Stimulated activated CD8-positive, alpha-beta memory T cell treated with anti-CD3 and anti-CD28 coated beads, Interleukin-7, amount 100 ng/mL, for 4 hours (primary cell): Measurements from ENCODE around the gene TIAL1.
"Not testable (repeated sequence)": the region's sequence is repeated elsewhere in the genome, so short reads cannot be mapped to it uniquely, and the experiment has no call there.

Source experiments
- DNase-seq, 2 donors: peaks; one replicate each; pipeline ENCODE4 v3.0.0-alpha.2; 2020; ENCODE audit warnings: low read depth in 2 of 2

Gene TIAL1

DNA sequence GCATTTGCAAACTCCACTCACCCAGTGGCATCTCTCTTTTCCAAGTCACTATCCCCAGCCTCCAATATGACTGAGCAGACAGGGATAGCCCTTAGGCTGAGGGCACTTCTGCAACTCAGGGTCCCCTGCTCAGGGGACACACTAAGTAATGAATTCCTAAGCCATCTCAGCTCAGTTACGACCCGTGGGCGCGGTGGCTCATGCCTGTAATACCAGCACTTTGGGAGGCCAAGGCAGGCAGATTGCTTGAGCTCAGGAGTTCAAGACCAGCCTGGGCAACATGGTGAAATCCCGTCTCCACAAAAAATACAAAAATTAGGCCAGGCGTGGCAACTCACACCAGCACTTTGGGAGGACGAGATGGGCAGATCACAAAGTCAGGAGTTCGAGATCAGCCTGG lies 64.5 kb downstream of the TIAL1 start:
- not testable (repeated sequence) for DNase-seq

- DNase-seq: no peak
Observed at GRCh38 chr10:119531067-119531466, 65.7 kb downstream of the TIAL1 start.

DNA sequence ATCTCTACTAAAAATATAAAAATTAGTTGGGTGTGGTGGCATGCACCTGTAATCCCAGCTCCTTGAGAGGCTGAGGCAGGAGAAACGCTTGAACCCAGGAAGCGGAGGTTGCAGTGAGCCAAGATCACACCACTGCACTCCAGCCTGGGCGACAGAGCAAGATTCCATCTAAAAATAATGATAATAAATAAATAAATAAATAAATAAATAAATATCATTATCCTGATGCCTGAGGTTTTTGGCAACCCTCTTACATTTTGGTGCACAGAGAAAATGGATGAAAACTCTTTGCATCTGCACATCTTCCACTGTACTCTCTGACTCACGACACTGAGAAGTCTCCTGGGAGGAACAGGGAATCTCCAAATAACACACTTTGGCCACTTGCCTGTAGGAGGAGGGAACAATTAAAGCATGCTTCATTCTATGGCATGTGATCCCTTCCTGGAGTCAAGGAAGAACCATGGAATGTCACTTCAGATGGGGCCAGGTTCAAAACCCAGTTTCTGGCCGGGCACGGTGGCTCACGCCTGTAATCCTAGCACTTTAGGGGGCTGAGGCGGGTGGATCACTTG lies 68.0 kb downstream of the TIAL1 start:
- DNase-seq: not testable (repeated sequence)

- DNase-seq: no peak
Observed at GRCh38 chr10:119526621-119527592, 69.9 kb downstream of the TIAL1 start.

- no peak for DNase-seq
Observed at GRCh38 chr10:119526149-119526548, 70.6 kb downstream of the TIAL1 start.

- DNase-seq: no peak
Observed at GRCh38 chr10:119525116-119525515, 71.6 kb downstream of the TIAL1 start.

- no peak for DNase-seq
Observed at GRCh38 chr10:119524720-119525070, 72.1 kb downstream of the TIAL1 start.

DNA sequence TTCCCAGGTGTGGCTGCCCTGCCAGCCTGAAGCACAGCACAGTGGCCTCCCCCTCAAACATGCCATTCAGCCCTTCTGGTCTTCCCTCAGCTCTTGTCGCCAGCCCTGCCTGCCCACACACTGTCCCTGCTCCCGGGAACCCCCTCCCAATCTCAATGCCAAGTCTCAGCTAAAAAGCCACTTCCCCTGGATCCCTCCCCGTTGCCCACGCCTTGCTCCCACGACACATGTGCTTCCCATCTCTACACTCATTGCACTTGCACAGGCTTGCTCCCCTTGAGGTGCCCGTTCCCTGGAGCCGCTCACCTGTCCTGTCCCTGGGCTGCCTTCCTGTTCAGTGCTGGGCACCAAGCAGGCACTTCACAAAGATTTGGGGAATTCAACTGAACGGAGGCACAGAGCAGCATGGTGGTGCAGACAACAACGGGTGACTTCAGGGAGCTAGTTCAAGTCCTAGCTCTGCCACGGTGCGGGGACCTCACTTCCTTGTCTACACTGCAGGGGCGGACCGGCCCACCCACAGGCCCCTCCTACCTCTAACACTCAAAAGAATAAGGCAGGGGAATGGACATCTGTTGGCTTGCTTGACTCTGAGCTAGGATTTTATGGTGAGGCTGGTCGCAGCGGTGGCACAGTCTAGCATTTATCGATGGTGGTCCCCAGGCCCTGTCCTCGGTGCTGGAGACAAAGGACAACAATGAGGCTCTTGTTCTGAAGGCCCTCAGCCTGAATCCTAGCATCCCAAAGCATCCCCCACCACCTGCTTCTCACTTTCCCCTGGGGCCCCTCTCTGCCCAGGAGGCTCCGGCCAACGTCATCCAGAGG lies 72.7 kb downstream of the TIAL1 start:
- DNase-seq: no peak
